GM11168 (cell line): ENCODE measurements around the gene PCP4L1.

ENCODE experiments used
- in situ Hi-C: fragments of 300-500 bp; cut with MboI; formaldehyde crosslinking; loops from one replicate; pipeline ENCODE4 v1.12.0; 2022; ENCODE audit warnings: low sequenced_read_pairs; ENCODE audit not compliant: unreplicated experiment

The PCP4L1 gene

DNA sequence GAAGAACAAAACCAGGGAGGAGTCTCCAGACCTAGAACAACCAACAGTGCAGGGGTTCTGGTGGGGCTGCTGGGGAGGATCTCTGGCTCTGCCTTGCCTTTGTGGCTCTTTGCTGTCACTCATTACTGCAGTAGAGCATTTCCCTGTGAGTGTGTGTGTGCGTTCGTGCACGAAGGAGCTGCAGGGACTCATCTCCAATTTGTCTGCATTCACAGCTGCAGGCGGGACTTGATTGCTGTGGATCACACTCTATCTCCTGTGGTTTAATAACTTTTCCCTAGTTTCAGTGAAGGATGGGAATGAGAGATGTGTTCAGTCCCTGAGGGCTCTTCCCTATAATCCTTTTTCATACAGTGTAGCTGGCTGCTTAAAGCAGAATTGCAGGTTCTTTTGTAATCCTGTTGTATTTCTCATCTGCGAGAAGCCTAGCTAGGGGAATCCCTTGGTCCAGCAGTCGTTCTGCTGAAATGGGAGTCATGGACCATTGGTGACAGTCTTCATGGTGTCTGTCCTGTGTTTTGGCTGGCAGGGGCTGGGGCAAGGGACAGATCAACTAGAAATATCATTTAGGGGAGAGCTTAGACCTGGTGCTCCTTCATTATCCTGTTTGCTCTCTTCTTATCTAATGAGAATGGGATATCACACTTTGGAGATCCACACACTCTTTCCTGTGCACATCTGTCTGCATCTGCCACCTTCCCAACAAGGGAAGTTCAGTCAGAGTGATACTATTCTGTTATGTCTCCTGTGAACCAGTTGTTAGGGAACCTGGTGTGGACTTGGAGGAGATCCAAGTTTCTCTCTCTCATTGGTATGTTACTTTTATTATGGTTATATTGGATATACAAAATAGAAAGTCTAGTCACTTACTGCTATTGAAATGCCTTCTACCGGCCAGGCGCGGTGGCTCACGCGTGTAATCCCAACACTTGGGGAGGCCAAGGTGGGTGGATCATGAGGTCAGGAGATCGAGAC lies 3.0 kb downstream of the PCP4L1 start:
- in situ Hi-C loops, result no loop called here

- in situ Hi-C loops, result no loop called here
Measured at GRCh38 chr1:161265305-161265704, 6.8 kb downstream of the PCP4L1 start.

DNA sequence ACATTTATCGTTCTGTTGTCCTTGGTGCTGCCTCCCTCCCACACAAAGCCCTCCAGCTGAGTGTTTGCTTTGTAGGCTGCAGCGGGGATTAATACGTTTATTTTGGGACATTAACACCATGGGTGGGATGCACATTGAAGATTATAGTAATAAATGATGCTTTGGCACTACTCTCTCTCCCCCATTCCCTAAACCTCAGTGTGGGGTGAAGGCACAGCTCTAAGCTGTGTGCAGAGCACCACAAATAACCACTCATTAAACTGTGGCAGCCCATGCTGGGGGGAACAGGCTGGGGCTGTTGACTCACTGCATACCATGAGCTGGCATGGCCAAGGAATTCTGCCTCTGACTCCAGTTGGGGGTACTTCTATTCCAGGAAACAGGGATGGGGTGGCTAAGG lies 7.7 kb downstream of the PCP4L1 start:
- in situ Hi-C loops, result no loop called here

- in situ Hi-C loops, result no loop called here
Measured at GRCh38 chr1:161266836-161267235, 8.3 kb downstream of the PCP4L1 start.

DNA sequence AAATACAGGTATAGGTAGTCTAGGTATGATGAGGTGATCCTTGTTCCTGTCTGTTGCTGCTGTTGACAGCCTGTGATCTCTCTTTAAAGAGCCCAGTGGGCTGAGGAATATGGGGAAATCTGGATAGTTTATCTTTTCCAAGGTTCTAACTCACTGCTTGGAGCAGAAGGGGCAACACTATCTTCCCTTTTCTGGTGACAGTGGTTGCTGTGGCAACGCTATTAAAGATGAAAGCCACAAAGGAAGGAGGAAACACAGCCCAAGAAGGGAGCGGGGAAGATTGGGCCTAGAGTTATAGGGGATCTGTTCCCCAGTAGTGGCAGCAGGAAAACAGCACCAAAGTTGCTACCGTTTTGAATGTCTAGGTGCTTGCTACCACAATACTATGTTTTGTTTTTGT lies 8.8 kb downstream of the PCP4L1 start:
- in situ Hi-C loops, result no loop called here

GRCh38 chr1:161273402-161273801 lies 14.9 kb downstream of the PCP4L1 start:
- in situ Hi-C loops, result no loop called here

DNA sequence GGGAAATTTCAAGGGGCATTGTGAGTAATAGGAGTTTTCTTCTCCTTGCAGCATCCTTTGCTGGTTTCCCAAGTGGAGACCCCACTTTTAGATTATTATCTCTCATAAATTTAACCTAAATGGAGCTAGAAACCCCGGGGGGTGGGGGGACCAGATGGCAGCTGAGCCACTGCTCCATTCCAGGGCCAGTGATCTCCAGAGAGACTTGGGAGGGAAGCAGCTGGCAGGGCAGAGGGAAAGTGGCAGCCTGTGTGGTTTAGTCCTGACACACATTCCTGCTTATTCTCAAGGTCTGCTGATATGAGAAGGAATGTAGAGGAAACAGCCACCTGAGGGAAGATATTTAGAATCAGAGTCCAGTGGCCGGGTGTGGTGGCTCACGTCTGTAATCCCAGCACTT lies 16.3 kb downstream of the PCP4L1 start:
- in situ Hi-C loops, result no loop called here

DNA sequence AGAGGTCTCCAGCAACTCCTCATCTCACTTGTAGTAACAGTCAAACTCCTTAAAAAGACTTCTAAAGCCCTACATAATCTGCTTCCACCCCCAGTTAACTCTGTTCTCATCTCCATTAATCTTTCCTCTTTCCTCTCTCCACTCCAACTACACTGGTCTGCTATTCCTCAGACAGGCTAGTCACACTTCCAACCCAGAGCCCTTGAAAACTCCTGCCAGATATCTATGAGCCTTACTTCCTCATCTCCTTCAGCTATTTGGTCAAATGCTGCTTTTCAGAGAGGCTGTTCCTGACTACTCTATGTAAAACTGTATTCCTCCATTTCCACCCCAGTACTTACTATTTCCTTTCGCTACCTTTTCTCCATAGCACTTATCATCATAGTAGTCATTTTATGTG lies 24.4 kb downstream of the PCP4L1 start:
- in situ Hi-C loops, result no loop called here

GRCh38 chr1:161285113-161285512 lies 26.6 kb downstream of the PCP4L1 start:
- in situ Hi-C loops, result no loop called here

DNA sequence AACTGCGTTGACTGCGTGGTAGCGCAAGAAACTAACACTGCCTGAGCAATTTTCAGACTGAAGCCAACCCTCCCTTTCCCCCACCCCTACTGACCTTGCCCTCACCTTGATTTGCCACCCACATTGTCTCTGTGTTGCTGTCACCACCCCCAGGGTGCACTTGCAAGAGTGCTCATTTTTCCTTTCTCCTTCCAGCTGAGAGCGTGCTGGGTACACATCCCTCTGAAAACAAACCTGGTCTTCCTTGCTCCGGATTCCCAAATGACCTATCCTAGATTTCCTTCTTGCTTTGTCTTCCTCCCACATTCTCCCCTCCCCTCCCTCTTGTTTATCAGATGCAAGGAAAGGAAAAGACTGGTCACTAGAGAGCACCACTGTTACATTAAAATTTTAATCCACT lies 27.0 kb downstream of the PCP4L1 start:
- in situ Hi-C loops, result no loop called here

DNA sequence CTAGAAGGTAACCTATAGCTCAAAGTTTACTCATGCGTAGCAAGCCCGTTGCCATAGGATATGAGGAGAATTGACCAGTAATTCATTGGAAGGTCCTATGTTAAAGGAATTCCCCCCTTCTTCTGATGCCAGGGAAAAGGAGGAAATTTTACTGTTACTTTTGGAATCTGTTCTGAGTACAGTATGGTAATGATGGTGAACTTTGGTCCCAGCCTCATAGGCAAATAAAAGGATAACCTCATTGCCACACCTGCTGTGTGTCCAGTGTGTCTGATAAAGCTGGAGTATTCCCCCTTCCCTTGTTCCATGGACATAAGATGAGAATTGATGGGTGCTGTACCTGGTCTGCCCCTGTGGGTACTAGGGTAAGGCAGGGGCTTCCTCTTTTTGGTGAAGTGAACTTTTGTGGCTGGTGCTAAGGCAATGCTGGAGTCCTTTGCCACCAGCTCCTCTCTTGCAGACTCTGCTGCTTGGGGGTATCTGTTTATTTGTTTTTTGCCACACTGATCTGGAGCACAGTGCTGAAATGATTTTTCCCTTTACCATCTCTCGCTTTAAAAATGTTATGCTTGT lies 29.0 kb downstream of the PCP4L1 start:
- in situ Hi-C loops, result no loop called here

DNA sequence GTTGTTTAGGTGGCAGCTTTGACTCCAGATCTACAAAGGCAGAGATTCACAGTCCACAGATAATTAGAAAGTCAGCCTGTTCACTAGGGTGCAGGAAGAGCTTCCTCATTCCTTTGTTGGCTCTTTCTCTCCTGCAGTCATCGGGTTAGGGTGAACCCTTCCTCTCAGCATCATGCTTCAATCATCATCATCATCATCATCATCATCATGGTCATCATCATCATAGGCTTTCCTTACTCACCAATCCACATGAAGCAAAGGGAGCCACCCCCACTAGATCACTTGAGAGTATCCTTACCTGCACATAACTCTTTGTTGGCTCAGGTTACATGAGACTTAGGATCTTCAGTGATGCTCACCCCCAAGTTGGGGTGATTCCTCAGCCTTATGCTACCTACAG lies 32.2 kb downstream of the PCP4L1 start:
- in situ Hi-C loops, result loop anchor here (5.0 kb wide), 1 partner anchor 63 kb away; the partner anchor contains the start of gene TOMM40L

DNA sequence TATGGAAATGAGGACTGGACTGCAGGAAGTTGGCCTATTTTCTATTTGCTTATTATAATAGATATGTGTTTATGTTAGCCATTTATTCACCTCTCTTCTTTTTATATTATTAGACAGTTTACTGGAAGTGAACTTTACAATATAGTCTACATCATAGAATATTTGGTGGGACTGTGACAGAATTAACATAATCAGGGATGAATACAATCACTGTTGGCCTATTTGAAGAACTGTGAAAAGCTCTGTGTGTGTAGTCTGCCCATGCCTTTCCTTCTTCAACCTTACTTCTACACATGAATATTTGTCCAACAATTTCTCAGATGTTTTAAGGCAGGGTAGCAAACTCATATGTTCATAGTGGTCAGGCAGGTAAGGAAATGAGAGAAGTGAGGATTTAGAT lies 38.9 kb downstream of the PCP4L1 start:
- in situ Hi-C loops, result no loop called here

DNA sequence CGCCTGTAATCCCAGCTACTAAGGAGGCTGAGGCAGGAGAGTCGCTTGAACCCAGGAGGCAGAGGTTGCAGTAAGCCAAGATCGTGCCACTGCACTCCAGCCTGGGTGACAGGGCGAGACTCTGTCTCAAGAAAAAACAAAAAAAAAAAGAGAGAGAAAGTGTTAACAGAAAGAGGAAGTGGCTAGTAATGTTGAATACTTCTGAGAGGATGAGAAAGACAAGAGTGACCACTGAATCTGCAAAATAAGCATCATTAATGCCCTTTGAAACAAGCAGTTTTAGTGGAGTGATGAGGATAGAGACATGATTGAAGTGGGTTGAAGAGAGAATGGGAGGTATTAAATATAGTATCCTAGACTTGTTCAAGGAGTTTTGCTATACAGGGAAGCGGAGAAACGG lies 39.6 kb downstream of the PCP4L1 start:
- in situ Hi-C loops, result no loop called here

DNA sequence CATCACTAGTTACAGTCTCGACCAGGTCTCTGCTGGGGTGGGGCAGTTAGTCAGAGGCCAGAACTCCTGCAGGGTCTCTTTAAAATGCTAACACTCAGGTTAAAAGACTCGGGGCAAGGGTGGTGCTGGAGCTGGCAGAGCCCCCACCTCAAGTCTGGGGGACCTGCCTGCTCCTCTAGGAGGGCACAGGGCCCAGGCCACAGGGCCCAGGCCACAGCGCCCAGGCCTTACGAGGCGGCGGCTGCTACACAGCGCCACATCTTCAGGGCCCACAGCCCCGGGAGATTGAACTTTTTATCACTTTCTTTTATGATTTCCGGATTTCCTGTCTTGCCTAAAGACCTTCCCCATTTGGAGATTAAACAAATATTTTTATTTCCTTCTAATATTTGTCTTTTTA lies 40.8 kb downstream of the PCP4L1 start:
- in situ Hi-C loops, result no loop called here

GRCh38 chr1:161300478-161300877 lies 41.9 kb downstream of the PCP4L1 start:
- in situ Hi-C loops, result no loop called here

- in situ Hi-C loops, result no loop called here
Measured at GRCh38 chr1:161304927-161305866, 46.7 kb downstream of the PCP4L1 start.

DNA sequence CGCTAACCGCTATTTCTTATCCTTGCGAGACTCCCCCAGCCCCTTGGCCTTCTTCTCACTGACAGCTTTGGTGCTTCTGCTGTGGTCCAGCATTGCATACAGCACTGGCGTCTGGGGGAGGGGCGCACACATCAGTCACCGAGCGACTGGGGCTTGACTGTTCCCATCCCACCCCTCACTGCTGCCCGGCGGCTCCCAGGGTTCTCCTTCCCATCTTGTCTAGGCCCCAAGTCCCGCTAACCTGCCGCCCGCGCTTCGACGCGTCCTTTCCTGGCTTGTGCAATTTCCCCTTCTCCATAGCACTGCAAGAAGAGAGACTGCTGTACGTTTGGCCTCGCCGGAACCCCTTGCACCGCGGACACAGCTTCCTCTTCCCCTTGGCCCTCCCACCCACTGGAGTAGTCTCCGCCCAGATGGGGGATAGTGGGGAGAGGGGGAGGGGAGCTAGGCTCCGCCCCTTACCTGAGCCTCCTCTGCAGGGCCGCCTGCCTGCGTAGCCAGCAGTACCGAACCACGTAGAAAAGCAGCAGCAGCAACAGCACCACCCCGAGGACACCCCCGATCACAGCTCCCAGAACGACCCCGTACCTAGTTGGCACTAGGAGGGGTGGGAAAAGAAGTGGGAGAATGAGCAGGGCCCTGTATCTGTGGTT lies 47.4 kb downstream of the PCP4L1 start:
- in situ Hi-C loops, result no loop called here

- in situ Hi-C loops, result no loop called here
Measured at GRCh38 chr1:161307230-161307768, 48.8 kb downstream of the PCP4L1 start.
